GM19099 (cell line): ENCODE data around the gene GAL3ST2.
A peak's percentile ranks its signal among the peaks of the same experiment; 100 is the strongest.

Experiments used
- POLR2A ChIP-seq: IDR thresholded peaks from 3 replicates; pipeline ENCODE4 v1.6.1; 2011; ENCODE audit warnings: low read depth; ENCODE audit not compliant: insufficient read length; ENCODE audit errors: extremely low read depth

Gene GAL3ST2

GRCh38 chr2:241841181-241842066, 64.8 kb downstream of the GAL3ST2 start:
- TF ChIP-seq POLR2A: no peak

- TF ChIP-seq POLR2A: no peak
Observed at GRCh38 chr2:241842067-241842415, 65.4 kb downstream of the GAL3ST2 start.

GRCh38 chr2:241842620-241843211, 66.1 kb downstream of the GAL3ST2 start:
- TF ChIP-seq POLR2A: peak; percentile 50

GRCh38 chr2:241843321-241844065, 66.9 kb downstream of the GAL3ST2 start:
- no peak for TF ChIP-seq POLR2A

GRCh38 chr2:241844066-241844728, 67.6 kb downstream of the GAL3ST2 start:
- TF ChIP-seq POLR2A: peak; percentile 44

- TF ChIP-seq POLR2A: no peak
Observed at GRCh38 chr2:241844831-241845578, 68.4 kb downstream of the GAL3ST2 start.

GRCh38 chr2:241846406-241846805, 69.8 kb downstream of the GAL3ST2 start:
- TF ChIP-seq POLR2A: no peak

- TF ChIP-seq POLR2A: no peak
Observed at GRCh38 chr2:241848761-241849615, 72.4 kb downstream of the GAL3ST2 start.

- TF ChIP-seq POLR2A: no peak
Observed at GRCh38 chr2:241849616-241850543, 73.3 kb downstream of the GAL3ST2 start.

GRCh38 chr2:241850544-241851324, 74.1 kb downstream of the GAL3ST2 start:
- no peak for TF ChIP-seq POLR2A

GRCh38 chr2:241851325-241852115, 74.9 kb downstream of the GAL3ST2 start:
- no peak for TF ChIP-seq POLR2A
